Stimulated activated CD8-positive, alpha-beta memory T cell treated with anti-CD3 and anti-CD28 coated beads, Interleukin-4, amount 100 ng/mL, for 4 hours (primary cell): ENCODE data around the gene RGS4.

ENCODE experiments used
- DNase-seq, 2 donors: peaks; one replicate each; pipeline ENCODE4 v3.0.0-alpha.2; 2020; ENCODE audit warnings: low read depth in 2 of 2, low spot score in 1 of 2

RGS4 gene

GRCh38 chr1:163069142-163069541 lies at the start of gene RGS4:
TSS of gene RGS4 (plus strand) at chr1:163069361. CDS start at chr1:163069485, 124 bp downstream.
- DNase-seq, result no peak

- no peak for DNase-seq
Measured at GRCh38 chr1:163022129-163022528, 47.0 kb upstream of the RGS4 start.

- DNase-seq, result no peak
Measured at GRCh38 chr1:163027610-163028009, 41.6 kb upstream of the RGS4 start.

GRCh38 chr1:163029901-163030300 lies 39.3 kb upstream of the RGS4 start:
- DNase-seq, result no peak

GRCh38 chr1:163035446-163036249 lies 33.5 kb upstream of the RGS4 start:
- no peak for DNase-seq

- DNase-seq, result no peak
Measured at GRCh38 chr1:163036671-163037070, 32.5 kb upstream of the RGS4 start.

GRCh38 chr1:163038928-163039706 lies 30.0 kb upstream of the RGS4 start:
- DNase-seq, result no peak

GRCh38 chr1:163039707-163040093 lies 29.5 kb upstream of the RGS4 start:
- DNase-seq, result no peak

- DNase-seq, result no peak
Measured at GRCh38 chr1:163046071-163046470, 23.1 kb upstream of the RGS4 start.

- DNase-seq, result no peak
Measured at GRCh38 chr1:163047951-163048659, 21.1 kb upstream of the RGS4 start.

- no peak for DNase-seq
Measured at GRCh38 chr1:163048869-163049268, 20.3 kb upstream of the RGS4 start.

GRCh38 chr1:163049296-163049695 lies 19.9 kb upstream of the RGS4 start:
- no peak for DNase-seq

GRCh38 chr1:163050496-163050895 lies 18.7 kb upstream of the RGS4 start:
- no peak for DNase-seq

- no peak for DNase-seq
Measured at GRCh38 chr1:163054181-163054591, 15.0 kb upstream of the RGS4 start.

GRCh38 chr1:163055005-163055404 lies 14.2 kb upstream of the RGS4 start:
- DNase-seq, result no peak

- no peak for DNase-seq
Measured at GRCh38 chr1:163055531-163055930, 13.6 kb upstream of the RGS4 start.

GRCh38 chr1:163056831-163057230 lies 12.3 kb upstream of the RGS4 start:
- DNase-seq, result no peak

- no peak for DNase-seq
Measured at GRCh38 chr1:163060343-163061007, 8.7 kb upstream of the RGS4 start.

GRCh38 chr1:163063143-163063542 lies 6.0 kb upstream of the RGS4 start:
- DNase-seq, result no peak

- DNase-seq, result no peak
Measured at GRCh38 chr1:163063610-163064009, 5.6 kb upstream of the RGS4 start.

GRCh38 chr1:163066168-163066567 lies 3.0 kb upstream of the RGS4 start:
- no peak for DNase-seq
